Ovary (tissue), 3 donors: ENCODE results near the gene LHFPL4.

Source experiments
- EP300 ChIP-seq: sonication (generic); formaldehyde crosslinking; IDR thresholded peaks from one replicate; pipeline ENCODE4 v1.6.1; 2017; ENCODE audit warnings: antibody characterized with exemption
- POLR2A ChIP-seq: fragments of 450-650 bp; IDR thresholded peaks from one replicate; pipeline ENCODE4 v1.6.1; 2017; ENCODE audit warnings: antibody characterized with exemption, mild to moderate bottlenecking, moderate library complexity
- TF ChIP-seq, protein P1 (sequence below), 3 donors: fragments of 450-650 bp in 2 of 3; fragments of 200-600 bp in 1 of 3; IDR thresholded peaks; one replicate each; pipeline versions ENCODE4 v1.5.1 to v1.8.0; 2016 to 2022; ENCODE audit warnings: antibody characterized with exemption in 3 of 3, mild to moderate bottlenecking in 1 of 3
- donor health status: DM: no; HTN: no; CAD: no.

DNA sequence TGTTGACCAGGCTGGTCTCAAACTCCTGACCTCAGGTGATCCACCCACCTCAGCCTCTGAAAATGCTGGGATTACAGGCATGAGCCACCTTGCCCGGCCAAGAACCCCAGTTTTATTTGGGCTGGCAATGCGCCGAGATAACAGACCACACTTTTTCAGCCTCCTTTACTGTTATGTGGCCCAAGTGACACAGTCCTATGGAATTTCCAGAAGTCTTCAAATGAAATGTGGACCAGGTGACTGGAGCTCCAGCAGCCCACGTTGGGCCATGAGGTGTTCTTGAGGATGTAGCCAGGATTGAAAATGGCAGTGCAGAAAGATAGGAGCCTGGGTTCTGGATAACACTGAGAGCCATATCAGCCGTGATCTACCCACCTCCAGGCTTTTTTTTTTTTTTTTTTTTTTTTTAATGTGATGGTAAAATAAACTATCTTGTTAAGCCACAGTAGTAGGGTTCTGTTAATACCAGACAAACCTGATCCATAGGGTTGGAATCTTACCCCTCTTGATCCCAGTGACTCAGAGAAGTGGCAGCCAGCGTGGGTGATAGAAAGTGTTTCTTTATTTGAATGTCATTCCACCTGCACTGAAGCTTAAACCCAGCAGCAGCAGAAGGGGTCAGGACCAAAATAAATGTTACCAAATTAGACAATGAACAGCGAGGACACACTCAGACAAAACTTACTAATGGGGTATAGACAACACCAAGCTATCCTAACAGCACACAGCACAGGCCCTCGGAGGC lies 55.6 kb downstream of the LHFPL4 start:
- TF ChIP-seq, protein P1, sequence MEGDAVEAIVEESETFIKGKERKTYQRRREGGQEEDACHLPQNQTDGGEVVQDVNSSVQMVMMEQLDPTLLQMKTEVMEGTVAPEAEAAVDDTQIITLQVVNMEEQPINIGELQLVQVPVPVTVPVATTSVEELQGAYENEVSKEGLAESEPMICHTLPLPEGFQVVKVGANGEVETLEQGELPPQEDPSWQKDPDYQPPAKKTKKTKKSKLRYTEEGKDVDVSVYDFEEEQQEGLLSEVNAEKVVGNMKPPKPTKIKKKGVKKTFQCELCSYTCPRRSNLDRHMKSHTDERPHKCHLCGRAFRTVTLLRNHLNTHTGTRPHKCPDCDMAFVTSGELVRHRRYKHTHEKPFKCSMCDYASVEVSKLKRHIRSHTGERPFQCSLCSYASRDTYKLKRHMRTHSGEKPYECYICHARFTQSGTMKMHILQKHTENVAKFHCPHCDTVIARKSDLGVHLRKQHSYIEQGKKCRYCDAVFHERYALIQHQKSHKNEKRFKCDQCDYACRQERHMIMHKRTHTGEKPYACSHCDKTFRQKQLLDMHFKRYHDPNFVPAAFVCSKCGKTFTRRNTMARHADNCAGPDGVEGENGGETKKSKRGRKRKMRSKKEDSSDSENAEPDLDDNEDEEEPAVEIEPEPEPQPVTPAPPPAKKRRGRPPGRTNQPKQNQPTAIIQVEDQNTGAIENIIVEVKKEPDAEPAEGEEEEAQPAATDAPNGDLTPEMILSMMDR (IDR thresholded peaks at IDR 0.05): no peak
- no peak for TF ChIP-seq EP300
- TF ChIP-seq POLR2A: no peak
